ENCODE measurements around the gene PLA2G4C.
"Not testable (repeated sequence)": the region's sequence is repeated elsewhere in the genome, so short reads cannot be mapped to it uniquely, and the experiment has no call there.

The PLA2G4C gene

DNA sequence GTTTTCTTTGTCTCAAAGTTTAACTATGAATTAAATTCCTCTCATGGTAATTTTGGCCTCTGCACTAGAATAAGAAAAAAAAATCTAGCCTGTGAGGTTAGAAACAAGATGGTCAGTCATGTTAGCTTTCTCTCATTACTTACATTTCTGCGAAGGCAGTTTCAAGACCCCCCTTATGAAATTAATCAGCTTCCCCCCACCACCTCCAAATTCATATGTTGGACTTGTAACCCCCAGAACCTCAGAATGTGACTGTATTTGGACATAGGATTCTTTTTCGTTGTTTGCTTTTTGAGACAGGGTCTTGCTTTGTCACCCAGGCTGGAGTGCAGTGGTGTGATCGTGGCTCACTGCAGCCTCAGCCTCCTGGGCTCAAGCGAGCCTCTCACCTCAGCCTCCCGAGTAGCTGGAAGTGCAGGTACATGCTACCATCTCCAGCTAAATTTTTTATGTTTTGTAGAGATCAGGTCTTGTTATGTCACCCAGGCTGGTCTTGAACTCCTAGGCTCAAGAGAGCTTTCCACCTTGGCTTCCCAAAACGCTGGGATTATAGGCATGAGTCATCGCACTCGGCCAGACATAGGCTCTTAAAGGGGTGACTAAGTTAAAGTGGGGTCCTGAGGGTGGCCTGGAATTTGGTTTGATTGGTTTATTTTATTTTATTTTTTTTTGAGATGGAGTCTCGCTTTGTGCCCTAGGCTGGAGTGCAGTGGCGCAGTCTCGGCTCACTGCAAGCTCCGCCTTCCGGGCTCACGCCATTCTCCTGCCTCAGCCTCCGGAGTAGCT, 1.4 kb downstream of the PLA2G4C start:
- DNase-seq (ENCODE audit: low read depth): no peak

DNA sequence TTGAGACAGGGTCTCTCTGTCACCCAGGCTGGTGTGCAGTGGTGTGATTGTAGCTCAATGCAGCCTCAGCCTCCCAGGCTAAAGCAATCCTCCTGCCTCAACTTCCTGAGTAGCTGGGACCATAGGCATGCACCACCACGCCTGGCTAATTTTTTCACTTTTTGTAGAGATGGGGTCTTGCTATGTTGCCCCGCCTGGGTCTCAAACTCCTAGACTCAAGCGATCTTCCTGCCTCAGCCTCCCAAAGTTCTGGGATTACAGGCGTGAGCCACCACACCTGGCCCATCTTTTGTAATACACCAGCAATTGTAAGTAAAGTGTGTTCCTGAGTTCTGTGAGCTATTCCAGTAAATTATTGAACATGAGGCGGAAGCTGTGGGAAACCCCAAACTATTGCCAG, 6.7 kb downstream of the PLA2G4C start:
- DNase-seq (ENCODE audit: low read depth): no peak

DNA sequence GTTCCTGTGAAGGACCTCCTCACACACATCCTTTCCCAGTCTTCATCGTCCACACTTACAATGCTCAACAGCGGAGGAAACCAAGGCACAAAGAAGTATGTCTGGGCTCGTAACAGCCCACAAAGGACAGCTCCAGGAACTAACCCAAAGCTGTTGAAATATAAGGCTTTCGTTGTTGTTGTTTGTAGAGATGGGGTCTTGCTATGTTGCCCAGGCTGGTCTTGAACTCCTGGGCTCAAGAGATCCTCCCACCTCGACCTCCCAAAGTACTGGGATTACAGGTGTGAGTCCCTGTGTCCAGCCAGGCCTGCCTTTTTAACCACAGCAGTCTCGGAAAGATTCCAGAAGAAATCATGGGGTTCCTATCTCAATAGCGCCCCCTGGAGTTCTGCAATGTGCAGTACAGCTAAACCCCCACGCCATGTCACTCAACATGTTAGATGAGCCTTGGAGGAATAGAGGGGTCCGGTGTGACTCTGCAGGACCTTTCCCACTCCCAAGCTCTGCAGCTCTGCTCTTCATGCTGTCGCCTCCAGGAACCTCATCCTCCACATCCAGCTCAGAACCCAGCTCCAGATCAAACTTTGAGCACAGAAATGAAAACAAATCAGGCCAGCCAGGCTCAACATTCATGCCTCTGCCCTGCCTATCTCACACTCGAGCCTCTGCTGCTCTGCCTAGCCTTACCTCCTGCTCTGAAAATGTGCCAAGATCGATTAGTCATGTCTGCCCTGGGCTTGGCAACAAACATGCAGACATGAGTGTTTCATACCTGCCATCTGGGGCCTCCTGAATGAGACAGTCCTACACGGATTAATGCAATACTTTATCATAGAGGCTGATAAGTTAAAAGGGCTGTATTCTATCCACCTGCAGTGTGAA, 7.5 kb downstream of the PLA2G4C start:
- no peak for DNase-seq (ENCODE audit: low read depth)

DNA sequence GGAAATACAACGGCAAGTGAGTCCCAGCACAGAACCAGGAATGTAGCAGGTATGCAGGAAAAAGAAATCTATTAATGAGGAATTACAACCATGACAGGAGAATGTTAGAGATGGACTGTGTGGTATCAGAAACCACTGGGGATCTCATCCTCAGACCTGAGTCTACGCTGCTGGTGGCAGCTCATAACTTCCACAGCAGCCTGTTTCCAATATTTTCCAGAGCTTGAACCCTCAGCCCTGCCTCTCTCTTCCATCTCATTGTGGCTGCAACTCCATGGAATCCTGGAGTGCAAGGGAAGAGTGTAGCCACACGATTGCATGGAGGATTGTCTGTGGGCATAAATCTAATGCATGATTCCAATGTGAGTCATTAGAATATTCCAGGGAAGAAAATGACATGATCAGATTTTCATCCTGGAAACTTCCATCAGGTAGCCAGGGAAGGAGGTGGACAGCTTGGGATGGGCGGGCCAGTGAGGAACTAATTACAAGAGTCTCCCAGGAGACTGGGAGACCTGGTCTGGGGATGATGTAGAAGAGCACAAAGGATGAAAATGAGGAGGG, 14.9 kb downstream of the PLA2G4C start:
- DNase-seq (ENCODE audit: low read depth): no peak

DNA sequence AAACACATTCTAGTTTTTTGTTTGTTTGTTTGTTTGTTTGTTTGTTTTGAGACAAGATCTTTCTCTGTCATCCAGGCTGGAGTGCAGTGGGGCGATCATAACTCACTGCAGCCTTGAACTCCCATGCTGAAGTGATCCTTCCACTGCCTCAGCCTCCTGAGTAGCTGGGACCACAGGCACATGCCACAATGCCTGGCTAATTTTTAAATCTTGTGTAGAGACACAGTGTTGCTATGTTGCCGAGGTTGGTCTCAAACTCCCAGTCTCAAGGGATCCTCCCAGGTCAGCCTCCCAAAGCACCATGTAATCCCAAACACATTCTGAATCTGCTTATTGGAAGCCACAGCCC, 15.8 kb downstream of the PLA2G4C start:
- no peak for DNase-seq (ENCODE audit: low read depth)

DNA sequence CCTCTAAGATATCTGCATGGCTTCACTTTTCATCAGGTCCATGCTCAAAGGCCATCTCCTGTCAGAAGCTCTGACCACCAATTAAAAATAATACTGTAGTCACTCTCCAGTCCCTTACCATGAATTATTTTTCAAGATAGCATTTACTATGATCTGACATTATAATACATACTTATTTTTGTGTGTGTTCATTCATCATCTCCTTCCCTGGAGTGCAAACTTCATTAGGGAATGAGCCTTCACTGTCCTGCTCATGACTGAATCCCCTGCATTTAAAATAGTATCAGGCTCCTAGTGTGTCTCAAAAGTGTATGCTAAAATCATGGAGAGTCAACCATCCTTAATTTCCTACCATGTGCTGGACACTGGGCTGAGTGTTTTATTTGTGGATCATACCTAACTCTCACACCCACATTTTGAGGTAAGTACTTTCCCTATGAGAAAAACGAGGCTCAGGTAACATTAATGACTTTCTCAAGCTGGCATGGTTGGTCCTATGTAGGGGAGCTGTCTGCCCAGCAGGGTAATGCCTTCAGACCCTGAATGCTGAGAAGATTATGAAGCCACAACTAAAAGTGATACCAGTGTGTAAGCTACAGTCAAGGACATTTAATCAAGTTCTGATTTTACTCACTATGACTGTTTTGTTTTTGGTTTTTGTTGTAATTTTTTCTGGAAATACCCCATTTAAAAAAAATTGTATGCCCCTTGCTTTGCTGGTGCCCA, 16.3 kb downstream of the PLA2G4C start:
- DNase-seq (ENCODE audit: low read depth): no peak

DNA sequence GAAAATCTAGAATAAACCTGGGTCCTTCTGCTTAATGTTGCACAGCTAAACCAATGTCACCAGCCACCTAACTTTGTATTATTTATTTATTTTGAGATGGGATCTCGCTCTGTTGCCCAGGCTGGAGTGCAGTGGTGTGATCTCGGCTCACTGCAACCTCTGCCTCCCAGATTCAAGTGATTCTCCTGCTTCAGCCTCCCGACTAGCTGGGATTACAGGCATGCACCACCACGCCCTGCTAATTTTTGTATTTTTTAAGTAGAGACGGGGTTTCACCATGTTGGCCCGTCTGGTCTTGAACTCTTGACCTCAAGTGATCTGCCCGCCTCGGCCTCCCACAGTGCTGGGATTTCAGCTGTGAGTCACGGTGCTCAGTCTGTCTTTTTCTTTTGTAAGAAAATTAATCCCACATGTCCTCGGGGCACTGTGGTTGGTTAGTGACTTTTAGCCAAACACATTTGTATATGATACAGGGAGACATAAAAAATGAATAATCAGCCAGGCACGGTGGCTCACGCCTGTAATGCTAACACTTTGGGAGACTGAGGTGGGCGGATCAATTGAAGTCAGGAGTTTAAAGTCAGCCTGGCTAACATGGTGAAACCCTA, 19.4 kb downstream of the PLA2G4C start:
- peak; percentile 75 for DNase-seq (ENCODE audit: low read depth)

DNA sequence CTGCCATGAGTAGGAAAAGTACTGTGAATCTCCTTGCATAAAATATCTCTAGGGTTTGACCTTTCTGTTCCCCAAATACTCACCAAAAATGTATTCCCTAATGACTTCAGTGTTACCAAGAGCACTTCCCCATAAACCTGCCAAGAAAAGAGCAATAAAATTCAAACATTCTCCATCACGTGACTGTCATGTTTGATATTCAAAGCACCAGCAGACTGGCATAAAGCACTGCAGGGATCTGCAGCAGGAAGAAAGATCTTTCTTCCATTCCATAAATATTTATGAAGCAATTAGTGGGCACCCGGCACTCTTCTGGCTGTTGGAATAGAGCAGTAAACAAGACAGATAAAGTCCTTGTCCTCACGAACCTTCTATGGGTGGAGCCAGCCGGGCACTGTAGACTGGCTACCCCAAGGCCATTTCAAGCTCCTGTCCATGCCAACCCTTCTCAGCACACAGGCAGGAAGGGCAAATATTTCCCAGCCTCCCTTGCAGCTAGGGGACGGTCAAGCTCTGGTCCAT, 20.3 kb downstream of the PLA2G4C start:
- no peak for DNase-seq (ENCODE audit: low read depth)

DNA sequence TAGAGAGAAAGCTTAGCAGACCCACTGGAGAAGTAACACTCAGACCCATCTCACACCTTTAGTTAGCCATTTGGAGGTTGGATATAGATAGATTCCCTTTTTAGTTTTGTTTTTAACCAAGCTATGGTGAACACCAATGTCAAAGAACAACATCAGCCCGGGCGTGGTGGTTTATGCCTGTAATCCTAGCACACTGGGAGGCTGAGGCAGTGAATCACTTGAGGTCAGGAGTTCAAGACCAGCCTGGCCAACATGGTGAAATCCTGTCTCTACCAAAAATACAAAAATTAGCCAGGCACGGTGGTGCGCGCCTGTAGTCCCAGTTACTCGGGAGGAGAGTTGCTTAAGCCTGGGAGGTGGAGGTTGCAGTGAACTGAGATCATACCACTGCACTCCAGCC, 21.6 kb downstream of the PLA2G4C start:
- DNase-seq (ENCODE audit: low read depth): not testable (repeated sequence)

DNA sequence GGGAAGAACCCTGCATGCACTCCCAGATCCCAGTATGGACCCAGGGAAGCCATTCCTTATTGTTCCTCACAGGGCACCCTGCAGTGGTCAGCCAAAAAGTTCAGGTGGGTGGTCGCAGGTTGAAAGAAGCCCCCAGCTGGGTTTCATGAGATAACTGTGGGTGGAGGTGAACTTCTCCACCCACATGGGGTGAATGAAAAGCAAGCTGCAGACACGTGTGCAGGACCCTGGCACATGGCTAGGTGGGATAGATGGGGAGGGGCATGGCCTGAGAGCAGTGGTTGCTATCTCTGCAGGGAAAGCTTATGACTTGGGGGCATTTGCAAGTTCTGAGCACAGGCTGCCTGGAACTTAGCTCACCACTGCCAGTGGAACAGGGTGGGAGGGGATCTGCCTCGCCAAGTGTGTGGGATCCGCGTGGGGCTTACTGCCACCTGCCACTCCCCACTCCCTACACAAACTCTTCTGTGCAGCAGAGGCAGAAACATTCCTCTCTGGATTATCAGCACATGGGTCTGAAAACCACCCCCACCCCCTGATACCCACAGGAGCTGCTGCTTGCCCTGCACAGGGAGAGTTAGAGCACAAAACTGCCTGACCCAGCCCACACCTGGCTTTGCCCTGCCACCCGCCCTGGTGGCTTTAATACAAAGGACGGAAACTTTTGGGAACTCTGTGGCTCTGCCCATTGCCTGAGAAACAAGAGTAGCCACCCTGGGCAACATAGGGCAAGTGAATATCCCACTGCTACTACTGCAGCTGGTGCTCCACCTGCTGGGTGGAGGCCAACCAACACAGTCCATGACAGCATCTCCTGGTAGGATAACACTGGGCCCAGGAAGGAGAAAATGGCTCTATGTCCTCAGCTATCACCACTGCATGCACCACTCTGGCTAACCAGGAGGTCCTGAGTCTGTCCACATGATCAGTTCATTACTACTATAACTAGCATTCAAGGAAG, 24.4 kb downstream of the PLA2G4C start:
- no peak for DNase-seq (ENCODE audit: low read depth)

DNA sequence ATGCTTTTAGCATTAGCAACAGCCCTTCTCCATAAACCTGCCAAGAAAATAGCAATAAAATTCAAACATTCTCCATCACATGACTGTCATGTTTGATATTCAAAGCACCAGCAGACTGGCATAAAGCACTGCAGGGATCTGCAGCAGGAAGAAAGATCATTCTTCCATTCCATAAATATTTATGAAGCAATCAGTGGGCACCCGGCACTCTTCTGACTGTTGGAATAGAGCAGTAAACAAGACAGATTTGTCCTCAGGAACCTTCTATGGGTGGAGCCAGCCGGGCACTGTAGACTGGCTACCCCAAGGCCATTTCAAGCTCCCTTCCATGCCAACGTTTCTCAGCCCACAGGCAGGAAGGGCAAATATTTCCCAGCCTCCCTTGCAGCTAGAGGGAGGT, 25.5 kb downstream of the PLA2G4C start:
- DNase-seq (ENCODE audit: low read depth): no peak

DNA sequence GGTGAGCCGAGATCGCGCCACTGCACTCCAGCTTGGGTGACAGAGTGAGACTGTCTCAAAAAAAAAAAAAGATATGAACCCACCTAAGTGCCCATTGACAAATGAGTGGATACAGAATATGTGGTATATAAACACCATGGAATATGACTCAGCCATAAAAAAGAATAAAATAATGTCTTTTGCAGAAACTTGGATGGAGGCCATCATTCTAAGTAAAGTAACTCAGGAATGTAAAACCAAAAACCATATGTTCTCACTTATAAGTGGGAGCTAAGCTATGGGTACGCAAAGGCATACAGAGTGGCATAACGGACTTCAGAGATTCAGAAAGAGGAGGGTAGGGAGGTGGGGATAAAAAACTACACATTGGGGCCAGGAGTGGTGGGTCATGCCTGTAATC, 29.5 kb downstream of the PLA2G4C start:
- DNase-seq (ENCODE audit: low read depth): no peak

DNA sequence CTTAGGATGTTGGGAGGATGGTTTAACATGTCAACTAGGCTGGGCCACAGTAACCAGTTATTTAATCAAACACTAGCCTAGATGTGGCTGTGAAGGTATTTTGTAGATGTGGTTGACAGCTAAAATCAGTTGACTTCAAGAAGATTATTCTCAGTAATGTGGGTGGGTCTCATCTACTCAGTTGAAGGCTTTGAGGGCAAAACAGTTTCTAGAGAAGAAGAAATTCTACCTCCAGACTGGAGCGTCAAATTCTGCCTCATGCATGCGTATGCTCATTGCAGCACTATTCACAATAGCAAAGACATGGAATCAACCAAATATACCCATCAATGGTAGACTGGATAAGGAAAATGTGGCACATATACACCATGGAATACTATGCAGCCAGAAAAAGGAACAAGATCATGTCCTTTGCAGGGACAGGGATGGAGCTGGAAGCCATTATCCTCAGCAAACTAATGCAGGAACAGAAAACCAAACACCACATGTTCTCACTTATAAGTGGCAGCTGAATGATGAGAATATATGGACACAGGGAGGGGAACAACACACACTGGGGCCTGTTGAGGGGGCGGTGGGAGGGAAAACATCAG, 40.3 kb downstream of the PLA2G4C start:
- not testable (repeated sequence) for DNase-seq (ENCODE audit: low read depth)

DNA sequence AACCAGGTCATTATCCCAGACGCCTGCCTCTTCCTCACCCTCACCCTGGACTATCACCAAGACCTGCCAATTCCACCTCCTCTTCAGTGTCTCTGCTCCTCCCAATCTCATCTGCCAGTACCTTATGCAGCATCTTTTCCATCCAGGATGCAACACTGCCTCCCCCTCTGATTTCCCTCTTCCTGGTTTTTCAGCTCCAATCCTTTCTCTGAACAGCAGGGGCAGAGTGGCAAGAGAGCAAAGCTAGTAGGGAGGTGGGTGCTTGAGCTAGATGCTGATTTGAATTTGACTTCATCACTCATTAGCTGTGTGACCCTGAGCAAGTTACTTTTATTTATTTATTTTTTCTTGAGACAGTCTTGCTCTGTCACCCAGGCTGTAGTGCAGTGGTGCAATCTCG, 41.2 kb downstream of the PLA2G4C start:
- DNase-seq (ENCODE audit: low read depth): no peak

DNA sequence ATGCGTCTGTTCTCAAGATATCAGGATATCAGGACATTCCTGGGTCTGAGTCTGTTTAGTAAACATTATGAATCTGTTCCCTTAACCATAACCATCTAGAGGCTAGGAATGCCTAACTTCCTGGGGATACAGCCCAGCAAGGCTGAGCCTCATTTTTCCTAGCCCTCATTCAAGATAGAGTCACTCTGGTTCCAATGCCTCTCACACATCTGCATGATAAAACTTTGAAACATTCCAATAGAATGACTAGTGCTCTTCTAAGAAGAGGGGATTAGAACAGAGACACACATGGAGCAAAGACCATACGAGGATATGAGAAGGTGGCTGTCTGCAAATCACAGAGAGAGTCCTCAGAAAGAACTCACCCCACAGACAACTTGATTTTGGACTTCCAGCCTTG, 46.1 kb downstream of the PLA2G4C start:
- peak; percentile 50 for DNase-seq (ENCODE audit: low read depth)

DNA sequence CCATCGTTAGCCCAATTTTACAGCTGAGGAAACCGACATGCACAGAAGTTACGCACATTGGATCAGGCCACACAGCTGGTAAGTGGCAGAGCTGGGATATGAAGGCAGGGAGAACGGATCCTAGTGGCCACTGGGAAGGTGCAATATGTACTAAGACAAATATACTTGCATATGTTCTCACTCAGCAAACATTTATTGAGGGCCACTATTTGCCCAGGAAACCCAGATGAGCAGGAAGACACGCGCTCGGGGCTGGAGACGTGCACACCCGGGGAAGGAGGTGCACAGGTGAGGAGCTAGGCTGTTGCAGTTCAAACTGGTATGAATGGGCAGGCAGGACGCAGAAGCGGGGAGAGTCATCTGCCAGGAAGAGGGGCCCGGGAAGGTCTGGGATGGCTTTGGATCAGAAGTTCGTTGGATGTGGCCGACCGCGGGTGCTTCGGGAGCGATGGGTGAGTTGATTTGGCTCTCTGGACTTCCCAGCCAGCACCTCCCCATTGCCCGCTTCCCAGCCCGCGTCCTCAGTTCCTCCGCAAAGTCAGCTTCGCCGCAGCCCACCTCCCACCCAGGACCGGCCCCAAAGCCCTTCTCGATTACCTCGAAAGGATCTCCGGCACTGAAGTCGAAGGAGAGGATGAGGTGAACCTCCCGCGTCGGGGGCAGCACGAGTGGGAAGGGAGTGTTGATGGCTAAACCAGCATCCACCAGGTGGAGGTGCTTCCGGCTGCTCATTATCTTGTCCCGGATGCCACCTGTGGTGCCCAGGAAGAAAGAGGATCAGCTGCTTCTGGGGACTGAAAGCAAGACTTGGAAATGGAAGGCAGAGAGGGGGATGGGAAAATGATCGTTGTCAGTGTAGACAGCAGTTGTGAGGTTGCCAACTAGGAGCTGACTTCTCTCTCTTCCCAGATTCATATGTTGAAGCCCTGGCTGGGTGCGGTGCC, 48.9 kb downstream of the PLA2G4C start:
- DNase-seq (ENCODE audit: low read depth): no peak

DNA sequence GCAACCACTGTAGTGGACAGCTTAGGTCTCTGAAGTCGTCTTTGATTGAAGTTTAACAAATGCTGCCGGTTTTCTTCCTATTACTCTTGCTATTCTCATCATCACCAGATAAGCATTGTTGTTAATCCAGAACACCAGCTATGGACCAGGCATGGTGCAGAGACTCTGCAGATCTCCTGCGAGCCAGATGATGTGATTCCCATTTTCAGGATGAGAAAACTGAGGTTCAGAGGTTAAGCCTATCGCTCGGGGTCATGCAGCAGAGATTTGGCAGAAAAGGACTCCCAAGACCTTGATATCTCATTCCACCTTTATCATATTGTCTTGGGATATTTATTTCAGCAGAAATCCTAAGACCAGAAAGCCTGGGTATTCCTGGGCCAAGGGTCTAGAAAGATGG, 50.2 kb downstream of the PLA2G4C start:
- no peak for DNase-seq (ENCODE audit: low read depth)

DNA sequence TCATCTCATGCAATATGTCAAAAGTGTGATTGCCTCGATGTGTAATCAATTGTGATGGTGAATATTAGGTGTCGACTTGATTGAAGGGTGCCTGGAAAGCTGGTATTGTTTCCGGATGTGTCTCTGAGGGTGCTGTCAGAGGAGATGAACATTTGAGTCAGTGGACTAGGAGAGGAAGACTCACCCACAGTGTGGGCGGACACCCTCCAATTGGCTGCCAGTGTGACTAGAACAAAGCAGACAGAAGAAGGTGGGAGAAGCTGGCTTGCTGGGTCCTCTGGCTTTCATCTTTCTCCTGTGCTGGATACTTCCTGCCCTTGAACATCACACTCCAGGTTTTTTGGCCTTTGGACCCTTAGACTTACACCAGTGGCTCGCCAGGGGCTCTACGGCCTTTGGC, 51.3 kb downstream of the PLA2G4C start:
- no peak for DNase-seq (ENCODE audit: low read depth)

DNA sequence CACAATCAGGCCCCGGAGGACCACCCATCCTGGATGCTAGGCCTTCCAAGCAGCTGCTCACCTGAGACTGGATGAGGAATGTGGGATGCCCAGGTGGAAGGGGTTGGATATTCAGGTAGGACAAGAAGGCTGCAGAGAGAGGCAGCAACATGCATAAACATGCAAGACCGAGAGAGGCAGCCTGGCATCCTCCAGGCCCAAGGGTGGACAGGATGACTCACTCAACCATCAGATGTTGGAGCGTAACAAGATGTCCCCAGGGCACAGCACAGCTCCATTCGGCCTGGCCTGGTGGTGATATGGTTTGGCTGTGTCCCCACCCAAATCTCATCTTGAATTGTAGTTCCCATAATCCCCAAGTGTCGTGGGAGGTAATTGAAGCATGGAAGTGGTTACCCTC, 56.8 kb downstream of the PLA2G4C start:
- DNase-seq (ENCODE audit: low read depth): no peak
